Measurements from ENCODE around the gene PKP4. TPM values are rescaled to one million over a fixed set of nuclear protein-coding genes. Genes with fewer than 3 reads are reported as not detected.

PKP4 gene
- total RNA-seq, 1 experiment from 2014 or later, result 55.2 TPM

- Histone ChIP-seq H3K9me3 (ENCODE audit: control insufficient read depth in 1 of 2, insufficient read depth in 1 of 2, low read depth in 1 of 2, low read length in 2 of 2) (no peaks in the 10 kb centered on the region), H3K9ac (ENCODE audit: low read length) (no peak overlapping the region), H2AFZ (ENCODE audit: low read depth, low read length, poor library complexity, severe bottlenecking) (no peak overlapping the region), H3K4me3 (replicated peaks in 1 of 2; ENCODE audit: low read depth in 1 of 2, low read length in 2 of 2) (no peak overlapping the region), H3K4me2 (ENCODE audit: low read length) (no peak overlapping the region), H3K9me2 (ENCODE audit: insufficient read depth) (no peaks in the 10 kb centered on the region), H3K27ac (ENCODE audit: low read depth, low read length) (no peak overlapping the region), H3K79me2 (ENCODE audit: insufficient read depth, low read length) (no peaks in the 10 kb centered on the region), H4K20me1 (ENCODE audit: insufficient read depth) (0 out of 2 replicates have a peak, but pooled peaks cover 3% of the 10 kb centered on the region), H3K36me3 (ENCODE audit: control insufficient read depth in 1 of 2, insufficient read depth in 2 of 2, low read length in 2 of 2) (no peaks in the 10 kb centered on the region), H3K4me1 (ENCODE audit: control insufficient read depth in 1 of 2, insufficient read depth in 2 of 2, low read length in 2 of 2) (no peaks in the 10 kb centered on the region), H3K27me3 (ENCODE audit: insufficient read depth, low read length) (no peaks in the 10 kb centered on the region)
- POLR2A ChIA-PET, result no interaction called here
- ATAC-seq (no peak), DNase-seq (ENCODE audit: low read depth, low spot score) (no peak)
- no TSS peak for BruUV-seq (replicated peaks)
- CTCF ChIA-PET, result no interaction called here
- intact Hi-C loops (cut with micrococcal nuclease), result no loop called here
- RAD21 ChIA-PET (ENCODE audit: low non-redundant PET in 1 of 2, low total read pairs in 2 of 2, uncharacterized antibody in 2 of 2, unreplicated experiment in 2 of 2), result no interaction called here
- no peak for TF ChIP-seq JUND (IDR thresholded peaks at IDR 0.05)
- no peak for TF ChIP-seq MAX (IDR thresholded peaks at IDR 0.05)
- TF ChIP-seq POLR2A (IDR thresholded peaks at IDR 0.05; ENCODE audit: borderline replicate concordance, extremely low read depth, insufficient read depth, insufficient read length), result no peak
- TF ChIP-seq ZNF274 (IDR thresholded peaks at IDR 0.05; ENCODE audit: low read depth, low read length), result no peak
- no peak for TF ChIP-seq ZBTB33 (IDR thresholded peaks at IDR 0.05; ENCODE audit: extremely low read depth, insufficient replicate concordance, low read length)
- no peak for TF ChIP-seq EZH2phosphoT487 (IDR thresholded peaks at IDR 0.05; ENCODE audit: borderline replicate concordance)
- no peak for TF ChIP-seq RAD21 (IDR thresholded peaks at IDR 0.05; ENCODE audit: low read depth)
- TF ChIP-seq EGR1 (IDR thresholded peaks at IDR 0.05; ENCODE audit: low read depth), result no peak
- TF ChIP-seq FOSL1 (IDR thresholded peaks at IDR 0.05; ENCODE audit: low read depth), result no peak
- no peak for TF ChIP-seq TCF7L2 (IDR thresholded peaks at IDR 0.05; ENCODE audit: borderline replicate concordance, extremely low read depth, insufficient read depth, insufficient read length)
- no peak for TF ChIP-seq CEBPB (IDR thresholded peaks at IDR 0.05; ENCODE audit: low read depth)
- no peak for TF ChIP-seq ATF3 (IDR thresholded peaks at IDR 0.05)
- no peak for TF ChIP-seq CBX3 (IDR thresholded peaks at IDR 0.05; ENCODE audit: low read depth)
- TF ChIP-seq CTCF (IDR thresholded peaks at IDR 0.05 in 2 of 3, conservative IDR thresholded peaks at IDR 0.05 in 1 of 3; ENCODE audit: borderline replicate concordance in 1 of 3, insufficient read depth in 1 of 3, low read depth in 2 of 3, low read length in 2 of 3), result no peak
- TF ChIP-seq POLR2AphosphoS5 (IDR thresholded peaks at IDR 0.05; ENCODE audit: low read depth, low read length), result no peak
- TF ChIP-seq SRF (IDR thresholded peaks at IDR 0.05; ENCODE audit: low read depth), result no peak
- TF ChIP-seq YY1 (IDR thresholded peaks at IDR 0.05; ENCODE audit: extremely low read depth, insufficient replicate concordance, low read depth, low read length), result no peak
- TF ChIP-seq SIN3A (IDR thresholded peaks at IDR 0.05; ENCODE audit: low read depth), result no peak
- TF ChIP-seq ELF1 (IDR thresholded peaks at IDR 0.05; ENCODE audit: borderline replicate concordance, low read depth), result no peak
These were observed 104.3 kb downstream of the PKP4 start for GRCh38 chr2:158561054-158561453.

All from HCT116 (cell line).